KMS-11 (cell line): ENCODE data around the gene UBR2.

Experiments used
- H2AFZ ChIP-seq: fragments of 200-600 bp; sonication (generic); 2 replicates; pipeline ENCODE4 v1.6.1; 2016; ENCODE audit warnings: antibody characterized with exemption, mixed run types, low read depth
- H3K27ac ChIP-seq: fragments of 200-600 bp; sonication (generic); 2 replicates; pipeline ENCODE4 v1.6.1; 2016; ENCODE audit warnings: mild to moderate bottlenecking, mixed run types
- H3K27me3 ChIP-seq: fragments of 200-600 bp; sonication (generic); 2 replicates; pipeline ENCODE4 v1.6.1; 2017; ENCODE audit warnings: mild to moderate bottlenecking, low read depth, mixed run types, moderate library complexity; ENCODE audit not compliant: insufficient read depth
- H3K36me3 ChIP-seq: fragments of 200-600 bp; sonication (generic); 2 replicates; pipeline ENCODE4 v1.6.1; 2017; ENCODE audit warnings: mild to moderate bottlenecking, mixed run types; ENCODE audit not compliant: insufficient read depth
- H3K4me1 ChIP-seq: fragments of 200-600 bp; sonication (generic); 2 replicates; pipeline ENCODE4 v1.6.1; 2016; ENCODE audit warnings: mild to moderate bottlenecking, low read depth, mixed run types; ENCODE audit not compliant: poor library complexity, severe bottlenecking
- H3K4me2 ChIP-seq: fragments of 200-600 bp; sonication (generic); 2 replicates; pipeline ENCODE4 v1.7.0; 2016; ENCODE audit warnings: mild to moderate bottlenecking, mixed run types
- H3K4me3 ChIP-seq: fragments of 200-600 bp; sonication (generic); IDR thresholded peaks from 2 replicates; pipeline ENCODE4 v1.6.1; 2017; ENCODE audit warnings: low read depth, low read length, mixed read lengths; ENCODE audit not compliant: insufficient read depth
- H3K79me2 ChIP-seq: fragments of 200-600 bp; sonication (generic); 2 replicates; pipeline ENCODE4 v1.6.1; 2016; ENCODE audit warnings: low read depth, mixed run types; ENCODE audit not compliant: insufficient read depth
- H3K9ac ChIP-seq: fragments of 200-600 bp; sonication (generic); 2 replicates; pipeline ENCODE4 v1.6.1; 2016; ENCODE audit warnings: mild to moderate bottlenecking, mixed run types
- H4K20me1 ChIP-seq: fragments of 200-600 bp; sonication (generic); 2 replicates; pipeline ENCODE4 v1.6.1; 2016; ENCODE audit warnings: mild to moderate bottlenecking, mixed run types; ENCODE audit not compliant: insufficient read depth
- TF ChIP-seq, protein P1 (sequence below): fragments of 200-600 bp; sonication (generic); conservative IDR thresholded peaks from 2 replicates; pipeline ENCODE4 v1.6.1; 2017; ENCODE audit warnings: low read depth, mild to moderate bottlenecking, antibody characterized with exemption, low read length, moderate library complexity, mixed read lengths

Gene UBR2

DNA sequence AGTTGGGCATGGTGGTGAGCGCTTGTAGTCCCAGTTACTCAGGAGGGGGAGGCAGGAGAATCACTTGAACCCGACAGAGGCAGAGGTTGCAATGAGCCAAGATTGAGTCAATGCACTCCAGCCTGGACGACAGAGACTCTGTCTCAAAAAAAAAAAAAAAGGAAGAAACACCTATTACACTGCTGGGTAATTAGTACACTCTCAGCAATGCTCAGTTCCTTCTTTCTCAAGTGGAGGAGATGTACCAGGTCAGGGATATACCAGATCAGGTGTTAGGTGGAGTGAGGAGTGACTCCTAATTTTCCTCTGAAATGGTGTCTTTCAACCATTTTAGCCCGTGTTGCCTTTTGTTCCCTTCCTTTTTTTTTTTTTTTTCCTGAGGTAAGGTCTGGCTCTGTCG, 30.0 kb upstream of the UBR2 start:
- H3K27me3 ChIP-seq: no peaks in the 10 kb centered on the region
- H4K20me1 ChIP-seq: no peaks in the 10 kb centered on the region
- H3K4me3 ChIP-seq: no peak overlapping the region
- no peak overlapping the region for H2AFZ ChIP-seq
- TF ChIP-seq, protein P1, sequence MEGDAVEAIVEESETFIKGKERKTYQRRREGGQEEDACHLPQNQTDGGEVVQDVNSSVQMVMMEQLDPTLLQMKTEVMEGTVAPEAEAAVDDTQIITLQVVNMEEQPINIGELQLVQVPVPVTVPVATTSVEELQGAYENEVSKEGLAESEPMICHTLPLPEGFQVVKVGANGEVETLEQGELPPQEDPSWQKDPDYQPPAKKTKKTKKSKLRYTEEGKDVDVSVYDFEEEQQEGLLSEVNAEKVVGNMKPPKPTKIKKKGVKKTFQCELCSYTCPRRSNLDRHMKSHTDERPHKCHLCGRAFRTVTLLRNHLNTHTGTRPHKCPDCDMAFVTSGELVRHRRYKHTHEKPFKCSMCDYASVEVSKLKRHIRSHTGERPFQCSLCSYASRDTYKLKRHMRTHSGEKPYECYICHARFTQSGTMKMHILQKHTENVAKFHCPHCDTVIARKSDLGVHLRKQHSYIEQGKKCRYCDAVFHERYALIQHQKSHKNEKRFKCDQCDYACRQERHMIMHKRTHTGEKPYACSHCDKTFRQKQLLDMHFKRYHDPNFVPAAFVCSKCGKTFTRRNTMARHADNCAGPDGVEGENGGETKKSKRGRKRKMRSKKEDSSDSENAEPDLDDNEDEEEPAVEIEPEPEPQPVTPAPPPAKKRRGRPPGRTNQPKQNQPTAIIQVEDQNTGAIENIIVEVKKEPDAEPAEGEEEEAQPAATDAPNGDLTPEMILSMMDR: no peak
- no peak overlapping the region for H3K9ac ChIP-seq
- no peaks in the 10 kb centered on the region for H3K79me2 ChIP-seq
- H3K27ac ChIP-seq: no peak overlapping the region
- no peaks in the 10 kb centered on the region for H3K4me1 ChIP-seq
- no peak overlapping the region for H3K4me2 ChIP-seq
- no peaks in the 10 kb centered on the region for H3K36me3 ChIP-seq

DNA sequence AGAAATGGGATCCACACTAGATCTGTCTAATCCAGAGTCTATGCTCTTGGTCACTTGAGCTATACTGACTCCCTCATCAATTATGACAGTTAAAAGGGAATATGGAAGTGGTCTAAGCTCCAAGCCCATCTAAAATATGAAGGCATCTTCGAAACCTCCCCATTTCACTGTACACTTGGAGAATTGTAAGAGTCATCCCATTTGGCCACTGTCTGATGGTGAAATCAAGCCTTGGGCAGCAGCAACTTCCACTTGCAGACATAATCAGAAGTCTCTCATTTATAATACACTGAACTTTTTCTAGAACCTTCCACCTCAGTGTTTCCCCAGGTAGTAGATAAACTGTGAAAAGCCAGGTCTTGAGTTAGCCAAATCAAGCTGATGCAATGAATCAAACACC, 26.3 kb upstream of the UBR2 start:
- no peak overlapping the region for H3K4me2 ChIP-seq
- no peak overlapping the region for H3K9ac ChIP-seq
- TF ChIP-seq, protein P1: no peak
- H2AFZ ChIP-seq: no peak overlapping the region
- H3K27me3 ChIP-seq: no peaks in the 10 kb centered on the region
- no peaks in the 10 kb centered on the region for H3K79me2 ChIP-seq
- H3K4me1 ChIP-seq: no peaks in the 10 kb centered on the region
- H4K20me1 ChIP-seq: no peaks in the 10 kb centered on the region
- no peak overlapping the region for H3K4me3 ChIP-seq
- H3K36me3 ChIP-seq: no peaks in the 10 kb centered on the region
- no peak overlapping the region for H3K27ac ChIP-seq

DNA sequence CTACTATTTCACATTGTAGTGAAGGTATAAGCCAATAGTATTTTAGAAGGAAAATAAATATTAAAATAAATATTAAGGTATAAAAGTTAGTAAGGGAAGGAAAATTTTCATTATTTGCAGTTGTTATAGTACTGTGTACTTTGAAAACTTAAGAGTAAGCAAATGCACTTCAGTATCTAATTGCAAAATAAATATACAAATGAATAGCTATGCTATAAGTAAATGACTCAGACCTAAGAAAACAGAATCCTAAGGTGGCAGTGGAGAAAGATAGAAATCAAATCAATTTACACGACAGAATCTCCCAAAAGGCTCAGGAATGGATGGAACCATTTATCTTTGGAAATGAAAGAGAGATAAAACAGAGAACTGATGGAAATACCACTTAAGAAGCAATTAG, 24.7 kb upstream of the UBR2 start:
- TF ChIP-seq, protein P1: no peak
- Histone ChIP-seq H3K27me3 (no peaks in the 10 kb centered on the region), H4K20me1 (no peaks in the 10 kb centered on the region), H3K79me2 (no peaks in the 10 kb centered on the region), H3K4me2 (no peak overlapping the region), H3K9ac (no peak overlapping the region), H3K27ac (no peak overlapping the region), H2AFZ (no peak overlapping the region), H3K36me3 (no peaks in the 10 kb centered on the region), H3K4me3 (no peak overlapping the region), H3K4me1 (no peaks in the 10 kb centered on the region)

DNA sequence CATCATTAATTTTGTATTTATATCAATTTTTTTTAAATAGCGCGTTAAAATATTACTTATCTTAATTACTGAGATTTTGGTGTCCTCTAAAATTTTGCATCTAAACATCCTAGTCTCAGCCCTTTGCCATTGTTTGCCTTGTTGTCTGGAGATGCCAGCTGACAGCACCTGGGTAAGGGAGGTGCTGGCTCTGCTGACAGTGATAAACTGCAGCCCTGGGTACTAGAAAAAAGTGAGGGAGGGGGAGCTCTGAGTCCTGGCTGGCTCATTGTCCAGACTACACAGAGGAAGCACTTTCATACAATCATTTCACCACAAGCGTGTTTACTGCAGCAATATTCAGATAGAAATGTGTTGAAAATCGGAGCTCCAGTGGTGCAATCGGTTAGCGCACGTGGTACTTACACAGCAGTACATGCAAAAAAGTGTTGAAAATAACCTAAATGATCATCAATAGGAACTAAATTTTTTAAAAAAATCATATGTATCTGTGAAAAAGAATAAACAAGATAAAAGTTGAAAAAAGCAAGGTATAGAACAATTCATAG, 18.5 kb upstream of the UBR2 start:
- H3K4me2 ChIP-seq: no peak overlapping the region
- no peaks in the 10 kb centered on the region for H4K20me1 ChIP-seq
- no peak overlapping the region for H2AFZ ChIP-seq
- H3K4me3 ChIP-seq: no peak overlapping the region
- H3K36me3 ChIP-seq: no peaks in the 10 kb centered on the region
- no peak overlapping the region for H3K27ac ChIP-seq
- H3K4me1 ChIP-seq: peaks cover 4% of the 10 kb centered on the region
- TF ChIP-seq, protein P1: no peak
- no peaks in the 10 kb centered on the region for H3K27me3 ChIP-seq
- no peak overlapping the region for H3K9ac ChIP-seq
- no peaks in the 10 kb centered on the region for H3K79me2 ChIP-seq
